ENCODE measurements around the gene DLL4. TPM values are rescaled to one million over a fixed set of nuclear protein-coding genes. Genes with fewer than 3 reads are reported as not detected.
"Not testable (repeated sequence)": the region's sequence is repeated elsewhere in the genome, so short reads cannot be mapped to it uniquely, and the experiment has no call there.

The DLL4 gene
- total RNA-seq, 1 donor from 2014 or later, result 0.13 TPM

GRCh38 chr15:40941068-40941527 lies 12.0 kb downstream of the DLL4 start:
- DNase-seq (ENCODE audit: low read depth), result no peak

GRCh38 chr15:40941528-40942336 lies 12.6 kb downstream of the DLL4 start:
- DNase-seq (ENCODE audit: low read depth), result peak; percentile 69

- no peak for DNase-seq (ENCODE audit: low read depth)
Measured at GRCh38 chr15:40942337-40942854, 13.3 kb downstream of the DLL4 start.

- no peak for DNase-seq (ENCODE audit: low read depth)
Measured at GRCh38 chr15:40942878-40943277, 13.7 kb downstream of the DLL4 start.

- peak; percentile 60 for DNase-seq (ENCODE audit: low read depth)
Measured at GRCh38 chr15:40943764-40944365, 14.7 kb downstream of the DLL4 start.

GRCh38 chr15:40944510-40945296 lies 15.6 kb downstream of the DLL4 start:
- DNase-seq (ENCODE audit: low read depth), result no peak

GRCh38 chr15:40948706-40949473 lies 19.8 kb downstream of the DLL4 start:
- no peak for DNase-seq (ENCODE audit: low read depth)

GRCh38 chr15:40949756-40950207 lies 20.6 kb downstream of the DLL4 start:
- no peak for DNase-seq (ENCODE audit: low read depth)

- no peak for DNase-seq (ENCODE audit: low read depth)
Measured at GRCh38 chr15:40951764-40952163, 22.6 kb downstream of the DLL4 start.

- DNase-seq (ENCODE audit: low read depth), result no peak
Measured at GRCh38 chr15:40952301-40952900, 23.3 kb downstream of the DLL4 start.

- DNase-seq (ENCODE audit: low read depth), result peak; percentile 96
Measured at GRCh38 chr15:40952901-40953712, 24.0 kb downstream of the DLL4 start, which contains the start of gene CHAC1. Gene CHAC1 (plus strand): TSS chr15:40953471. CDS start chr15:40953584, 113 bp downstream.

- no peak for DNase-seq (ENCODE audit: low read depth)
Measured at GRCh38 chr15:40953713-40954074, 24.6 kb downstream of the DLL4 start.

GRCh38 chr15:40954158-40954848 lies 25.2 kb downstream of the DLL4 start:
- DNase-seq (ENCODE audit: low read depth), result not testable (repeated sequence)

GRCh38 chr15:40955141-40955903 lies 26.2 kb downstream of the DLL4 start:
- no peak for DNase-seq (ENCODE audit: low read depth)

- DNase-seq (ENCODE audit: low read depth), result no peak
Measured at GRCh38 chr15:40955930-40956540, 26.9 kb downstream of the DLL4 start.

- DNase-seq (ENCODE audit: low read depth), result peak; percentile 93
Measured at GRCh38 chr15:40956541-40956982, 27.4 kb downstream of the DLL4 start.

- peak; percentile 34 for DNase-seq (ENCODE audit: low read depth)
Measured at GRCh38 chr15:40957041-40957555, 28.0 kb downstream of the DLL4 start.

All from myocyte (in vitro differentiated cells).